GM12878 (cell line): ENCODE measurements around the gene PDE9A. TPM values are rescaled to one million over a fixed set of nuclear protein-coding genes. Genes with fewer than 3 reads are reported as not detected.

Experiments
- ASH2L ChIP-seq: fragments of 300-600, 200-600 bp; sonication (generic); IDR thresholded peaks from 2 replicates; pipeline ENCODE4 v1.6.1; 2017; ENCODE audit warnings: low read depth, mild to moderate bottlenecking, borderline replicate concordance
- BRCA1 ChIP-seq: IDR thresholded peaks from 2 replicates; pipeline ENCODE4 v1.6.1; 2011; ENCODE audit warnings: low read depth, low read length, improper control_type of control experiment
- CBX3 ChIP-seq: fragments of 200-600 bp; sonication (generic); IDR thresholded peaks from 2 replicates; pipeline ENCODE4 v1.6.1; 2016; ENCODE audit warnings: low read depth, borderline replicate concordance
- CREB1 ChIP-seq: IDR thresholded peaks from 2 replicates; pipeline ENCODE4 v1.6.1; 2012; ENCODE audit warnings: low read depth, mild to moderate bottlenecking, inconsistent platforms
- CREM ChIP-seq: IDR thresholded peaks from 2 replicates; pipeline ENCODE4 v1.6.1; 2014; ENCODE audit warnings: antibody characterized with exemption, low read depth
- E4F1 ChIP-seq: fragments of 450-650 bp; IDR thresholded peaks from 2 replicates; pipeline ENCODE4 v1.6.1; 2018; ENCODE audit warnings: borderline replicate concordance, mild to moderate bottlenecking; ENCODE audit not compliant: partially characterized antibody
- EED ChIP-seq: sonication (generic); IDR thresholded peaks from 2 replicates; pipeline ENCODE4 v1.6.1; 2016; ENCODE audit warnings: antibody characterized with exemption, low read depth
- ETV6 ChIP-seq, 2 experiments: fragments of 450-650 bp in 1 of 2; IDR thresholded peaks in 1 of 2; conservative IDR thresholded peaks in 1 of 2; 2 replicates each; pipeline ENCODE4 v1.6.1; 2014; ENCODE audit warnings: antibody characterized with exemption in 1 of 2, borderline replicate concordance in 1 of 2, low read depth in 1 of 2, mild to moderate bottlenecking in 1 of 2, moderate library complexity in 1 of 2
- EZH2 ChIP-seq: IDR thresholded peaks from 2 replicates; pipeline ENCODE4 v1.6.1; 2012; ENCODE audit warnings: low read depth, mild to moderate bottlenecking, control low read depth, inconsistent platforms, low read length, borderline replicate concordance; ENCODE audit not compliant: control insufficient read depth
- GATAD2B ChIP-seq: fragments of 450-650 bp; conservative IDR thresholded peaks from 2 replicates; pipeline ENCODE4 v1.6.1; 2017; ENCODE audit warnings: low read depth, mild to moderate bottlenecking, moderate library complexity
- IKZF2 ChIP-seq, 2 experiments: fragments of 450-650 bp; IDR thresholded peaks; 2 replicates each; pipeline ENCODE4 v1.6.1; 2017; ENCODE audit warnings: mild to moderate bottlenecking in 2 of 2, moderate library complexity in 2 of 2
- JUND ChIP-seq: IDR thresholded peaks from 2 replicates; pipeline ENCODE4 v1.6.1; 2012; ENCODE audit warnings: low read depth, mild to moderate bottlenecking, low read length, improper control_type of control experiment, moderate library complexity
- MAX ChIP-seq: IDR thresholded peaks from 2 replicates; pipeline ENCODE4 v1.6.1; 2012; ENCODE audit warnings: low read depth, low read length, improper control_type of control experiment
- MEF2B ChIP-seq: fragments of 450-650 bp; IDR thresholded peaks from 2 replicates; pipeline ENCODE4 v1.6.1; 2018; ENCODE audit warnings: mild to moderate bottlenecking, moderate library complexity; ENCODE audit not compliant: partially characterized antibody, poor library complexity, severe bottlenecking
- MXI1 ChIP-seq: fragments of 150-350 bp; IDR thresholded peaks from 2 replicates; pipeline ENCODE4 v1.6.1; 2011; ENCODE audit warnings: low read depth, mild to moderate bottlenecking, inconsistent platforms, low read length, improper control_type of control experiment
- RCOR1 ChIP-seq: conservative IDR thresholded peaks from 2 replicates; pipeline ENCODE4 v1.6.1; 2012; ENCODE audit warnings: low read depth, low read length, improper control_type of control experiment
- SIX5 ChIP-seq: IDR thresholded peaks from 2 replicates; pipeline ENCODE4 v1.6.1; 2011; ENCODE audit warnings: mild to moderate bottlenecking, low read depth, low read length, moderate library complexity; ENCODE audit not compliant: severe bottlenecking
- SMAD1 ChIP-seq: fragments of 450-650 bp; IDR thresholded peaks from 2 replicates; pipeline ENCODE4 v1.6.1; 2018; ENCODE audit warnings: mild to moderate bottlenecking, low read depth; ENCODE audit not compliant: partially characterized antibody
- SUZ12 ChIP-seq: fragments of 200-600 bp; sonication (generic); IDR thresholded peaks from one replicate; pipeline ENCODE4 v1.6.1; 2018; ENCODE audit warnings: antibody characterized with exemption, mild to moderate bottlenecking; ENCODE audit not compliant: unreplicated experiment
- USF2 ChIP-seq: IDR thresholded peaks from 2 replicates; pipeline ENCODE4 v1.6.1; 2011; ENCODE audit warnings: low read depth, low read length, improper control_type of control experiment, borderline replicate concordance
- WRNIP1 ChIP-seq: IDR thresholded peaks from 2 replicates; pipeline ENCODE4 v1.6.1; 2011; ENCODE audit warnings: low read depth, low read length, improper control_type of control experiment, borderline replicate concordance
- YBX1 ChIP-seq: fragments of 450-650 bp; IDR thresholded peaks from 2 replicates; pipeline ENCODE4 v1.6.1; 2016; ENCODE audit warnings: antibody characterized with exemption
- ZBED1 ChIP-seq: IDR thresholded peaks from 2 replicates; pipeline ENCODE4 v1.6.1; 2016; ENCODE audit warnings: borderline replicate concordance
- ZBTB33 ChIP-seq: fragments of 450-650 bp; IDR thresholded peaks from 2 replicates; pipeline ENCODE4 v1.6.1; 2017; ENCODE audit warnings: mild to moderate bottlenecking
- polyA plus RNA-seq, 11 experiments: library from polyadenylated mRNA; depleted of rRNA in 4 of 11; unstranded in 6 of 11; stranded (reverse) in 5 of 11; fragments of >200 nt; fragmentation: Nextera tagmentation in 4 of 11; fragmentation: Illumina TruSeq in 1 of 11; extraction: Ambion mirVana in 4 of 11; extraction: Trizol in 1 of 11; gene quantifications; 1 replicate in 1 of 11; 2 replicates in 10 of 11; pipeline versions ENCODE4 v1.2.1 to v1.2.3, GENCODE V29; 2011 to 2016; ENCODE audit warnings: inconsistent platforms in 2 of 11, missing spikeins in 2 of 11, low read depth in 1 of 11
- total RNA-seq, 4 experiments: library from RNA; depleted of rRNA in 3 of 4; stranded (reverse); fragments of >200 nt in 3 of 4; fragmentation: Illumina TruSeq in 1 of 4; extraction: Trizol in 1 of 4; gene quantifications; 2 replicates each; pipeline versions ENCODE4 v1.2.1 to v1.2.3, GENCODE V29; 2013 to 2021

Gene PDE9A
- total and polyA plus RNA-seq, 10 of the 15 experiments (the other 5 are each of a cell fraction or from before 2014, with no cell fraction given) = 0.08 to 0.45 (median 0.20) TPM; not detected in 1

GRCh38 chr21:42609811-42610210 is 43.6 kb upstream of the PDE9A start (continued):
- no peak for TF ChIP-seq WRNIP1
- TF ChIP-seq USF2 = peak; percentile 92
- TF ChIP-seq SIX5 = no peak
- no peak for TF ChIP-seq EZH2
- no peak for TF ChIP-seq MXI1
- TF ChIP-seq BRCA1 = no peak
- no peak for TF ChIP-seq CREB1
- no peak for TF ChIP-seq YBX1
- TF ChIP-seq RCOR1 = no peak
- no peak for TF ChIP-seq JUND
- no peak for TF ChIP-seq SUZ12
- TF ChIP-seq ZBTB33 = no peak
- TF ChIP-seq SMAD1 = no peak
- TF ChIP-seq ASH2L = no peak
- TF ChIP-seq CREM = no peak
- no peak for TF ChIP-seq MEF2B
- TF ChIP-seq EED = peak; percentile 57; the same call in 1 of the 2 replicates
- TF ChIP-seq IKZF2 (IDR thresholded peaks at IDR 0.05) = peak; percentile 23 to 25; a peak in 2 of 4 replicates
- peak; percentile 15; the same call in 1 of the 2 replicates for TF ChIP-seq MAX
- TF ChIP-seq ETV6 (conservative IDR thresholded peaks at IDR 0.05 in 1 of 2, IDR thresholded peaks at IDR 0.05 in 1 of 2; ENCODE audit: borderline replicate concordance in 1 of 2, low read depth in 1 of 2) = no peak
- TF ChIP-seq E4F1 = no peak
- no peak for TF ChIP-seq GATAD2B
- TF ChIP-seq CBX3 = no peak
- TF ChIP-seq ZBED1 = no peak
